ENCODE results near the gene XYLT1.

- TF ChIP-seq HSF4 (CRISPR knock-in tag; IDR thresholded peaks at IDR 0.05; ENCODE audit: borderline replicate concordance) (no peak), FOXK1 (CRISPR knock-in tag; IDR thresholded peaks at IDR 0.05; ENCODE audit: borderline replicate concordance) (no peak), BRD4 (IDR thresholded peaks at IDR 0.05) (no peak), EP300 (IDR thresholded peaks at IDR 0.05; ENCODE audit: low read length) (no peak), RAD21 (CRISPR knock-in tag; conservative IDR thresholded peaks at IDR 0.05 in 1 of 2, IDR thresholded peaks at IDR 0.05 in 1 of 2) (no peak), EGR1 (conservative IDR thresholded peaks at IDR 0.05) (no peak), ETV1 (tag; conservative IDR thresholded peaks at IDR 0.05; ENCODE audit: low read depth) (no peak), HDAC6 (IDR thresholded peaks at IDR 0.05; ENCODE audit: low read depth, low read length) (no peak), EZH2 (IDR thresholded peaks at IDR 0.05; ENCODE audit: borderline replicate concordance, low read depth, low read length) (no peak)
These were observed 101.1 kb downstream of the XYLT1 start for GRCh38 chr16:17369421-17370222.

Measured in K562 (cell line).